GM19239 (cell line): Measurements from ENCODE around the gene IRX3.

Experiments used
- DNase-seq: peaks from one replicate; pipeline ENCODE4 v3.0.0; 2011; ENCODE audit warnings: low spot score; ENCODE audit not compliant: insufficient read length
- FAIRE-seq: peaks from 2 replicates; lab custom pipeline; 2011; peaks lifted over from hg19 to GRCh38; lab: Jason Lieb, UNC

Gene IRX3

GRCh38 chr16:54286366-54287130, at the start of gene IRX3:
Gene IRX3 (minus strand): TSS chr16:54286787. CDS start chr16:54286050, 737 bp downstream.
- FAIRE-seq (no peak), DNase-seq (no peak)

- FAIRE-seq (no peak), DNase-seq (no peak)
Observed at GRCh38 chr16:54335230-54335629, 48.6 kb upstream of the IRX3 start.

- DNase-seq (no peak), FAIRE-seq (no peak)
Observed at GRCh38 chr16:54334208-54334607, 47.6 kb upstream of the IRX3 start.

- no peak for DNase-seq
- FAIRE-seq: no peak
Observed at GRCh38 chr16:54331241-54332002, 44.8 kb upstream of the IRX3 start.

GRCh38 chr16:54327609-54328008, 41.0 kb upstream of the IRX3 start:
- no peak for FAIRE-seq
- no peak for DNase-seq

- FAIRE-seq: no peak
- DNase-seq: no peak
Observed at GRCh38 chr16:54326266-54326662, 39.7 kb upstream of the IRX3 start.

GRCh38 chr16:54325616-54326265, 39.2 kb upstream of the IRX3 start:
- DNase-seq (no peak), FAIRE-seq (no peak)

GRCh38 chr16:54324716-54325115, 38.1 kb upstream of the IRX3 start:
- FAIRE-seq: no peak

GRCh38 chr16:54320697-54321340, 34.2 kb upstream of the IRX3 start:
- FAIRE-seq (no peak), DNase-seq (no peak)

More at GRCh38 chr16:54324716-54325115, 38.1 kb upstream of the IRX3 start:
- DNase-seq: no peak

- DNase-seq: no peak
- FAIRE-seq: no peak
Observed at GRCh38 chr16:54318941-54319340, 32.4 kb upstream of the IRX3 start.

- FAIRE-seq: no peak
- no peak for DNase-seq
Observed at GRCh38 chr16:54317101-54317611, 30.6 kb upstream of the IRX3 start.

GRCh38 chr16:54316095-54316889, 29.7 kb upstream of the IRX3 start:
- DNase-seq (no peak), FAIRE-seq (no peak)

GRCh38 chr16:54313789-54314188, 27.2 kb upstream of the IRX3 start:
- DNase-seq (no peak), FAIRE-seq (no peak)

GRCh38 chr16:54312502-54312991, 26.0 kb upstream of the IRX3 start:
- DNase-seq: no peak
- no peak for FAIRE-seq

GRCh38 chr16:54309341-54309740, 22.8 kb upstream of the IRX3 start:
- DNase-seq (no peak), FAIRE-seq (no peak)

- FAIRE-seq: no peak
- no peak for DNase-seq
Observed at GRCh38 chr16:54305080-54305479, 18.5 kb upstream of the IRX3 start.

- FAIRE-seq: no peak
- DNase-seq: no peak
Observed at GRCh38 chr16:54303613-54304012, 17.0 kb upstream of the IRX3 start.

- FAIRE-seq (no peak), DNase-seq (no peak)
Observed at GRCh38 chr16:54297154-54297553, 10.6 kb upstream of the IRX3 start.

- FAIRE-seq (no peak), DNase-seq (no peak)
Observed at GRCh38 chr16:54296543-54296942, 10.0 kb upstream of the IRX3 start.
